HG03280 (cell line): ENCODE measurements around the gene FEM1A.
"Not testable (repeated sequence)": the region's sequence is repeated elsewhere in the genome, so short reads cannot be mapped to it uniquely, and the experiment has no call there.

Experiments
- ATAC-seq: cut with Tn5 transposase; IDR thresholded peaks from one replicate; pipeline ENCODE4 v1.9.1; 2021; ENCODE audit warnings: mild to moderate bottlenecking, moderate library complexity; ENCODE audit not compliant: unreplicated experiment

FEM1A gene

DNA sequence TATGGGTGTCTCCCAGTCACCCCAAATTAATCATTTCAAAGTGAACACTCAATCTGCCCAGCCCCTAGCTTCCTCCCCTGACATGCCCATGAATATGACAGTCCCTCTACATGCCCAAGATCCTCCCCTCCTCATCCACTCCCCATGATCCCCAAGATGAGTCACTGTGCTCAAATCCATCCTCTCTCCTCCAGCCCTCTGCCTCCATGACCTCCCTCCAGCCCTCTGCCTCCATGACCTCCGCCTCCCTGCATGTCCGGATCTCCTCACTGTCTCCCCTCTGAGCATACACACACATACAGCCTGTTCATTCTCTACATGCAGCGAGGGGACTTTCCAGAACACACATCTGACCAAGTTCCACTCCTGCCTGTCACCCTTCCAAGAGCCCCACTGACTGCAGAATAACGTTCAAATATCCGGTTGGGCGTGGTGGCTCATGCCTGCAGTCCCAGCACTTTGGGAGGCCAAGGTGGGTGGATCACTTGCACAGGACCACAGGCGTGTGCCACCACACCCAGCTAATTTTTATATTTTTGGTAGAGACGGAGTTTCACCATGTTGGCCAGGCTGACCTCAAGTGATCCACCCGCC, 18.4 kb upstream of the FEM1A start:
- no peak for ATAC-seq

DNA sequence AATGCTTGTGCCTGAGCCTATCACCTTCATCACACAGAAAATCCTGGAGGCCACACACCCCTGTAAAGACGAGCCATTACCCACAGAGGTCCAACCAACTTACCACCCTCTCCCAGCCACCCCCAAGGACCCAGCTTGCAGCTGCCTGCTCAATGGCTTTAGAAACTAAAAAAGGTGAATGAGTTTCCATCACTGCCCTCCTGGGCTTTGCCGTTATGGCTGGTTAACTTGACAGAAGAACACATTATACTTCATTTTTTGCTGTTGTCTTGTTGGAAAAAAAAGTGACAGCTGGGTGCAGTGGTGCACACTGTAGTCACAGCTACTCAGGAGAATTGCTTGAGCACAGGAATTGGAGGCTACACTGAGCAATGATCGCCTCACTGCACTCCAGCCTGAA, 17.4 kb upstream of the FEM1A start:
- ATAC-seq = no peak

DNA sequence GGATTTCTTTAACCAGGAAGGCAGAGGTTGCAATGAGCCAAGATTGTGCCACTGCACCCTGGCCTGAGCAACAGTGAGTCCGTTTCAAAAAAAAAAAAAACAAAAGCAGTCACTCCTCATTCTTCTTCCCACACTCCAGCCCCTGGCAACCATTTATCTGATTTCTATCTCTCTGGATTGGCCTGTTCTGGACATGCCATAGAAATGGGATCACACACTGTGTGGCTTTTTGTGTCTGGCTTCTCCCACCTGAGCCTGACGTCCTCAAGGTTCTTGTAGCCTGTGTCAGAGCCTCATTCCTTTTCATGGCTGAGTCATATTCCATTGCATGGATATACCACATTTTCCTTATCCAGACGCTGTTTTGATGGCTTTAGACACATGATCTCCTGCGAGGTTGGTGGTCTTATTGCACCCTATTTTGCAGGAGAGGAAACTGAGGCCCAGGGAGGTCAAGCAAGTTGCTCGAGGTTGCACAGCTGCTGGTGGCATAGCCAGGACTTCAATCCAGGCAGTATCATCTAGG, 15.8 kb upstream of the FEM1A start:
- no peak for ATAC-seq

DNA sequence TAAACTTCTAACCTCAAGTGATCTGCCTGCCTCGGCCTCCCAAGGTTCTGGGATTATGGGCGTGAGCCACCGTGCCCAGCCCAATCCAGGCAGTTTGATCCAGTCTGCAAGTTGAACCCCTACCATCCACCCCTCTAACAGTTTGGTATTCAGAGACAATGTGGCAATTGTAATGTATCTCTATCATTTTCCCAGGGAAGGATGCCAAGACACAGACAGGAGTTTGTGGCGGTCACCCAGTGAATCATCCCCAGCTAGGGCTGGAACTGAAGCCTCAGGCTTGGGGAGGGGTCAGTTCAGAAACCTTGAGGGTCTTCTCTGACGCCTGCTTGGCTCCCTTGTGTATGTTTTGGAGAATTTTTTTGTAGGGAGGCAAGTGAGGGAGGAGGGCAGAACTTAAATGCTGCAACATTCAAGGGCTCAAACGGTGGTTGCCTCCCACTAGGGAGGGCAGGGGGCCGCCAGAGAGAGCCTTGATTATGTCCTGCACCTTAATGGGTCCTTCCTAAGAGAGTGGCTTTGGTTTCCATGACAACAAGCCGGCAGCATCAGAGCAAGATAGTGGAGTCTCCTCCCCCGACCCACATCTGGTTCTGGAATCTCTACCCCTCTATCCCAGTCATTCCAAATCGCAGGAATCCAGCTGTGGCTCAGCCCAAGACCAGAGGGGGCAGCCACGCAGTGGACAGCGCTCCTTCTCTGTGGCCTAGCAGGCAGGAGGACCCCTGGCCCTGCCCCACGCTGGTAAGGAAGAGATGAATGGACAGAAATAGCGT, 14.9 kb upstream of the FEM1A start:
- ATAC-seq = no peak

DNA sequence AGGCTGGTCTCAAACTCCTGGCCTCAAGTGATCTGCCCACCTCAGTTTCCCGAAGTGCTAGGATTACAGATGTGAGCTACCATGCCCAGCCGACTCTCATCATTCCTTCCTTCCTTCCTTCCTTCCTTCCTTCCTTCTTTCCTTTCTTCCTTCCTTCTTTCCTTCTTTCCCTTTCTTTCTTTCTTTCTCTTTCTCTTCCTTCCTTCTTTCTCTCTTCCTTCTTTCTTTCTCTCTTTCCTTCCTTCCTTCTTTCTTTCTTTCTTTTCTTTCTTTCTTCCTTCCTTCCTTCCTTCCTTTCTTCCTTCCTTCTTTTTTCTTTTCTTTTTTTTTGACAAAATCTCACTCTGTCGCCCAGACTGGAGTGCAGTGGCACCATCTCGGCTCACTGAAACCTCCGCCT, 13.4 kb upstream of the FEM1A start:
- ATAC-seq = not testable (repeated sequence)

DNA sequence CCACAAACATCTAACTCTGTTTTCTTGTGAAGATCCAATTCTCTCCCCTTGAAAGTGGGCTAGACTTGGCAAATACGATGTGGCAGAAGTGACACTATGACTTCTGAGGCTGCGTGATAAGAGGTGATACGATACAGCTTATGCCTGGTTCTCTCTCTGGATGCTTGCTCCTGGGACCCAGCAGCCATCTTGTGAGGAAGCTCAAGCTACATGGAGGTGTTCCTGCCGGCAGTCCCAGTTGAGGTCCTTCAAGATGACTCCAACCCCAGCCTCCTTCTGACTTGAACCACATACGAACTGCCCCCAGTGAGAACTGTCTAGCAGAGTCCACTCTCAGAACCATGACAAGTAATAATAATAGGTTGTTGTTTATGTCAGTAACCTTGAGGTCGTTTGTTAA, 10.7 kb upstream of the FEM1A start:
- ATAC-seq = no peak

DNA sequence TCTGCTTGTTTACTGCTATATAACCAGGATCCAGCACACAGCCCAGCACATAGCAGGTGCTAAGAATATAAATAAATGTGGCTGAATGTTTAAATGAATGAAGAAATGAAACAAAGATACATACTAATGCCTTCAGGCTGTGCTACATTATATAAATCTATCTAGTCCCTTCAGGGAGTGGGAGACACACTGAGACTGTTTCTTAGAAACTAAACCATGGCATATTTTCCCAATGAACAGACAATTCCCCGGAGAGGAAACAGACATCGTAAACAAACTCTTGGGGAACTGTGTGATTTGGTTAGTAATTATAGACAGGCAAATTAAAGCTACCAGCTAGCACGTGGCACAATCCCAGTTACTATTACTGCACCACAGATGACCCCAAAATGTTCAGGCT, 9.7 kb upstream of the FEM1A start:
- no peak for ATAC-seq

DNA sequence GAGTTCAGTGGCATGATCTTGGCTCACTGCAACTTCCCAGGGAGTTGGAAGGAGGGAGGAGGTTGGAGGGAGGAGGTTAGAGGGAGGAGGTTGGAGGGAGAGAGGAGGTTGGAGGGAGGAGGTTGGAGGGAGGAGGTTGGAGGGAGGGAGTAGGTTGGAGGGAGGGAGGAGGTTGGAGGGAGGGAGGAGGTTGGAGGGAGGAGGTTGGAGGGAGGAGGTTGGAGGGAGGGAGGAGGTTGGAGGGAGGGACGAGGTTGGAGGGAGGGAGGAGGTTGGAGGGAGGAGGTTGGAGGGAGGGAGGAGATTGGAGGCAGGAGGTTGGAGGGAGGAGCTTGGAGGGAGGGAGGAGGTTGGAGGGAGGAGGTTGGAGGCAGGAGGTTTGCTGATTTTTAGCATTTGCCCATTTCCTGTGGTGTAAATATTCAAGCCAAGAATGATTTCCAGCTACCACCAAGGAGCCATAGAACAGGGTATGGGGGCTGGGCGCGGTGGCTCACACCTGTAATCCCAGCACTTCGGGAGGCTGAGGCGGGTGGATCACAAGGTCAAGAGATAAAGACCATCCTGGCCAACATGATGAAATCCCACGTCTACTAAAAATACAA, 5.0 kb upstream of the FEM1A start:
- not testable (repeated sequence) for ATAC-seq

DNA sequence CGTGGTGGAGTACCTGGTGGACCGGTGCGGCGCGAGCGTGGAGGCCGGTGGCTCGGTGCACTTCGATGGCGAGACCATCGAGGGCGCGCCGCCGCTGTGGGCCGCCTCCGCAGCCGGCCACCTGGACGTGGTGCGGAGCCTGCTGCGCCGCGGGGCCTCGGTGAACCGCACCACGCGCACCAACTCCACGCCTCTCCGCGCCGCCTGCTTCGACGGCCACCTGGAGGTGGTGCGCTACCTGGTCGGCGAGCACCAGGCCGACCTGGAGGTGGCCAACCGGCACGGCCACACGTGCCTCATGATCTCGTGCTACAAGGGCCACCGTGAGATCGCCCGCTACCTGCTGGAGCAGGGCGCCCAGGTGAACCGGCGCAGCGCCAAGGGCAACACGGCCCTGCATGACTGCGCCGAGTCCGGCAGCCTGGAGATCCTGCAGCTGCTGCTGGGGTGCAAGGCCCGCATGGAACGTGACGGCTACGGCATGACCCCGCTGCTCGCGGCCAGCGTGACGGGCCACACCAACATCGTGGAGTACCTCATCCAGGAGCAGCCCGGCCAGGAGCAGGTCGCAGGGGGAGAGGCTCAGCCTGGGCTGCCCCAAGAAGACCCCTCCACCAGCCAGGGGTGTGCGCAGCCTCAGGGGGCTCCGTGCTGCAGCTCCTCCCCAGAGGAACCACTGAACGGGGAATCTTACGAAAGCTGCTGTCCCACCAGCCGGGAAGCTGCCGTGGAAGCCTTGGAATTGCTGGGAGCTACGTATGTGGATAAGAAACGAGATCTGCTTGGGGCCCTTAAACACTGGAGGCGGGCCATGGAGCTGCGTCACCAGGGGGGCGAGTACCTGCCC, 708 bp downstream of the FEM1A start:
- ATAC-seq = not testable (repeated sequence)

DNA sequence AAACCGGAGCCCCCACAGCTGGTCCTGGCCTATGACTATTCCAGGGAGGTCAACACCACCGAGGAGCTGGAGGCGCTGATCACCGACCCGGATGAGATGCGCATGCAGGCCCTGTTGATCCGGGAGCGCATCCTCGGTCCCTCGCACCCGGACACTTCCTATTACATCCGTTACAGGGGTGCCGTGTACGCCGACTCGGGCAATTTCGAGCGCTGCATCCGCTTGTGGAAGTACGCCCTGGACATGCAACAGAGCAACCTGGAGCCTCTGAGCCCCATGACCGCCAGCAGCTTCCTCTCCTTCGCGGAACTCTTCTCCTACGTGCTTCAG, 1.3 kb downstream of the FEM1A start:
- ATAC-seq = not testable (repeated sequence)

DNA sequence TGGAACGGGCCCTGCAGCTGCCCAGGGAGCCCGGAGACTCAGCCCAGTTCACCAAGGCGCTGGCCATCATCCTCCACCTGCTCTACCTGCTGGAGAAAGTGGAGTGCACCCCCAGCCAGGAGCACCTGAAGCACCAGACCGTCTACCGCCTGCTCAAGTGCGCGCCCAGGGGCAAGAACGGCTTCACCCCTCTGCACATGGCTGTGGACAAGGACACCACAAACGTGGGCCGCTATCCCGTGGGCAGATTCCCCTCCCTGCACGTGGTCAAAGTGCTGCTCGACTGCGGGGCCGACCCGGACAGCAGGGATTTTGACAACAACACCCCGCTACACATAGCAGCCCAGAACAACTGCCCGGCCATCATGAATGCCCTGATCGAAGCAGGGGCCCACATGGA, 1.7 kb downstream of the FEM1A start:
- not testable (repeated sequence) for ATAC-seq

DNA sequence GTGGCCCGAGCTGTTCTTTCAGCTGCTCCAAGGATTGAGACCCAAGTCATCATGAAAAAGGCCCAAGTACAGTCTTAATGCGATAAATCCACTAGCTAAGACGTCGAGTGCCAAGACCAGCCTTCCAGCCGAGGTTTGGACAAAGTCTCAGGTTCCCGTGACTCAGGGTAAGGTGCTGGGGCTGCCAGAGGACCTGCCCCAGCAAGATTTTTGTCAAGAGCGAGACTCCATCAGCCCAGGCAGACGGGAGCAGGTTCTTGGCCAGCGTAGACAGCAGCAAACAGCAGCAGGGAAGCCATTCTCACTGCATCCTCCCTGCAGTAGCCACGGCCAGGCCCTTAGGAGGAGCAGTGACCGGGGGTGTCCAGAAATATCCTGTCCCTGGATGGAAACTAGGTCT, 3.4 kb downstream of the FEM1A start:
- ATAC-seq = no peak

DNA sequence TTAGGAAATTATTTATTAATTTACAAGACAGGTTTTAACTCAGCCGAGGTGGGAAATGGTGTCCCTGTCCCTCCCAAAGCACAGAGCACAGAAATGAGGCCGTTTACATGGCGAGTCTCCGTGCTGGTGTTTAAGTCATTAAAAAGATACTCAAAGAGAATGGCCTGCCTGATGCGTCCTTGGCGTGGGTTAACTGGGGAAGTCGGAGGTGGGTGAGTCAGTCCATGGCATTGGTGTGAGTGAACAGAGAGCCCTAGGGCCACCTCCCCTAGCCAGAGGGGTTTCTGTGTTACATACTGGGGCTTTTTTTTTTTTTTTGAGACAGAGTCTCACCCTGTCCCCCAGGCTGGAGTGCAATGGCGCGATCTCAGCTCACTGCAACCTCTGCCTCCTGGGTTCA, 3.9 kb downstream of the FEM1A start:
- ATAC-seq = no peak

DNA sequence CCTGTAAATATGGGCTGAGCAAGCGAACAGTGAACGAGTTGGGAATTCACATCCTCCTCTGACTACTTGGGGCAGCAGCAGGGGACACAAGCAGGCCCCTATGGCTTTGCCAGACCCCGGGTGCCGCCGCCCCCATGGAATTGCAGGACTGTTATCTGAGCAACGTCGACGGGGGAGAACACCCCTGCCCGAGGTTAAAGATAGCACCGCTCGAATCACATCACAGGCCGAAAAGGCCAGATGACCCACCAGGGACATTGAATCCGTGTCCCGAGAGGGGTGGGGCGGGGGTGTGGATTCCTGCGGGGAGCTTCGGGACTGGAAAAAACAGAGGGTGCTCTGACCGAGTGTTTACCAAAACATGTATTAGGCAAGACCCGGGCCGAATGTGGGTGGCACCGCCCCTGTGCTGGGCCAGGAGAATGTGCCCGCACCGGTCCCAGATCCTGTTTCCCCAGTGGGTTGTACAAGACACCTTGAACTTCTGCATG, 9.1 kb downstream of the FEM1A start:
- ATAC-seq = no peak

DNA sequence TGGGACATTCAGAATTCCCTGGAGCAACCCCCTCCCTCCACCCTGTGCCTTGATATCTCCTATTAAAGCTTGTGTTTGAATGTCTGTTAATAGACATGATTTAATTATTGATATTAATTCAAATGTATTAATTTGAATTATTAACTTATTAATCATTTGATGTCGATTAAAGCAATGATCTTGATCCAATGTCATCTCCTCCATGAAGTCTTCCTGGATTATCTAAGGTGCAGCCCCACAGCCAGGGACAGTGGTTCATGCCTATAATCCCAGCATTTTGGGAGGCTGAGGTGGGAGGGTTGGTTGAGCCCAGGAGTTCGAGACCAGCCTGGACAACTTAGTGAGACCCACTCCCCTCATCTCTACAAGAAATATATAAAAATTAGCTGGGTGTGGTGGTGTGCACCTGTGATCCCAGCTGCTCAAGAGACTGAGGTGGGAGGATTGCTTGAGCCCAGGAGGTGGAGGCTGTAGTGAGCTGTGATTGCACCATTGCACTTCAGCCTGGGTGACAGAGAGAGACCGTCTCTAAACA, 9.6 kb downstream of the FEM1A start:
- ATAC-seq = no peak

DNA sequence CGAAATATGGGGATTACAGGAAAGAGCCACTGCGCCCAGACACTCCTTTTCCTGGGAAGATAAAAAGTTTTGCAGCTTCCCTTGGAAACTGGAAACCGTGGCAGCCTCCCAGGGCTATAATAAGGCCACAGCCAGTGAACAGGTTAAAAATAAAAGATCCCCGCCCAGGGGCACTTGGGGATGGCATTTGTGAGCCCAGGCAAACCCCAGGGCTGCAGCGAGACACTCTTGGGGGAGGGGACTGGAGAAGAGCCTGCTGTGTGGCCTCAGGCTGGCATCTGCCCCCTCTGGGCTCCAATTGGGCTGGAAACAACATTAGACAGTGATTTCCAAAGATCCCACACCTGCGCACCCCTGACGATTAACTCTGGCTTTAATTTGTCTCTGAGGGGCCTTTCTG, 11.2 kb downstream of the FEM1A start:
- ATAC-seq = no peak

DNA sequence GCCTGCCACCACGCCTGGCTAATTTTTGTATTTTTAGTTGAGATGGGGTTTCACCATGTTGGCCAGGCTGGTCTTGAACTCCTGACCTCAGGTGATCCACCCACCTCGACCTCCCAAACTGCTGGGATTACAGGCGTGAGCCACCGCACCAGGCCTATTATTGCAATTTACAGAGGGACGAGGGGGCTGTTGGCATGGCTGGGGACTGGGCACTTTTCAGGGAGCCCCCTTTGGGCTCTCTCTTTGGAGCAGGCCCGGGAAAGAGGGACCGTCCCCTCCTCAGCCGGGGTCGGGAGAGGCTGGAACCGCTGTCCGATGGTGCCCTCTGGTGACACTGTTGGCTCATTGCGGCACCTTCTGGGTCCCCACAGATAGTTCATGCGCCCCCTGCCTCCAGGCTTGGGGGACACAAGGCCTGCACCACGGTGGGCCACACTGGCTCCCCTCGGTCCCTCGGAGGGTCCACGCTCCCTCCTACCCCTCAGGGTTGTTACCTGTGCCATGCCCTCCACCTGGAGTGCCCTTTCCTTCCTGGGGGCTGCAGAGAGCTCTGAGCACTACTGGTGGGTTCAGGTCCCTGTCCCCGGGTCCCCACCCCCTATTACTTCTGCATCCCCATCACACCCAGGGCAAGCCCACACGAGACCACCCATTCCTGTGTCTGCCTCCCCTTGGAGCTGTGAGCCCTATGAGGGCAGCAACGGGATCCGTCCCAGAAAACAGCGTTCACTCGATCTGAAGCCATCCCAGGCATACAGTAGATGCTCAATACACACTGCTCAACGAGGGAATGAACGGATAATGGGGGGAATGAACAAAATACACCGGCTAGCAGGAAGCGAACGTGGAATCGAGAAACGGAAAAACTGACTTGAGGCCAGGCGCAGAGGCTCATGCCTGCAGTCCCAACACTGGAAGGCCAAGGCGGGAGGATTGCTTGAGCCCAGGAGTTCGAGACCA, 12.5 kb downstream of the FEM1A start:
- ATAC-seq = no peak

DNA sequence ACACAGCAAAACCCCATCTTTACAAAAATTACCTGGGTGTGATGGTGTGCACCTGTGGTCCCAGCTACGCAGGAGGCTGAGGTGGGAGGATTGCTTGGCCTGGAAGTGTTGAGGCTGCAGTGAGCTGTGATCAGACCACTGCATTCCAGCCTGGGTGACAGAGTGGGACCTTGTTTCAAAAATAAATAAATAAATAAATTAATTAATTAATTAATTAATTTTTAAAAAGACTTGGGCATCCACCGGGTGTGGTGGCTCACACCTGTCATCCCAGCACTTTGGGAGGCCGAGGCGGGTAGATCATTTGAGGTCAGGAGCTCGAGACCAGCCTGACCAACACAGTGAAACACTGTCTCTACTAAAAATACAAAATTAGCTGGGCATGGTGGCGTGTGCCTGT, 13.6 kb downstream of the FEM1A start:
- ATAC-seq = not testable (repeated sequence)

DNA sequence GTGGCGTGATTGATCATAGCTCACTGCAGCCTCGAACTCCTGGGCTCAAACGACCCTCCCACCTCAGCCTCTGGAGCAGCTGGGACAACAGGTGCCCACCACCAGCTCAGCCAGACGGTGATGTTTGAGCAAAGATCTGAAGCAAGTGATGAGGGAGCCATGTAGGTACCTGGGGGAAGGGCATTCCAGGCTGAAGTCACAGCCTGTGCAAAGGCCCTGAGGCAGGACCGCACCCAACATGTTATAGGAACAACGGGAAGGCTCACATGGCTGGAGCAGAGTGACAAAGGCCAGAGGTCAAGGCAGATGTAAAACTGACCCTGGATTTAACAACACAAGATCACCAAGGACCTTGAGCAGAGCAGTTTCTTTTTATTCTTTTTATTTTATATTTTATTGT, 14.8 kb downstream of the FEM1A start:
- no peak for ATAC-seq

DNA sequence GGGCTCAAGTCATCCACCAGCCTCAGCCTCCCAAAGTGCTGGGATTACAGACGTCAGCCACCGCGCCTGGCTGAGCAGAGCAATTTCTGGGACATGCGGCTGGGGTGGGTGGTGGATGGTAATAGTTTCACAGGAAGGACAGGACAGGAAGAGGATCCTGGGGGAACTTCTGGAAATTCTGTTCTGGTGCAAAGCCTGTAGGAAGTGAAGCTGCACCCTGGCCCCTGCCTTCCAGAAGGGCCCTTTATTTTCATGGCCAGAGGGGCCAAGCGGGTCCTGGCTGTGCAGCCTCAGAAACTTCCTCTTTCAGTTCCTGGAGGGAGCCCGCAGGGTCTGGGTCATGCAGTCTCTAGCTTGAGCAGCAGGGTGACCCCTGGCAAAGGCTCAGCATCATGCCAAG, 15.7 kb downstream of the FEM1A start:
- no peak for ATAC-seq
